Measurements from ENCODE around the gene TNFRSF1A.

DNA sequence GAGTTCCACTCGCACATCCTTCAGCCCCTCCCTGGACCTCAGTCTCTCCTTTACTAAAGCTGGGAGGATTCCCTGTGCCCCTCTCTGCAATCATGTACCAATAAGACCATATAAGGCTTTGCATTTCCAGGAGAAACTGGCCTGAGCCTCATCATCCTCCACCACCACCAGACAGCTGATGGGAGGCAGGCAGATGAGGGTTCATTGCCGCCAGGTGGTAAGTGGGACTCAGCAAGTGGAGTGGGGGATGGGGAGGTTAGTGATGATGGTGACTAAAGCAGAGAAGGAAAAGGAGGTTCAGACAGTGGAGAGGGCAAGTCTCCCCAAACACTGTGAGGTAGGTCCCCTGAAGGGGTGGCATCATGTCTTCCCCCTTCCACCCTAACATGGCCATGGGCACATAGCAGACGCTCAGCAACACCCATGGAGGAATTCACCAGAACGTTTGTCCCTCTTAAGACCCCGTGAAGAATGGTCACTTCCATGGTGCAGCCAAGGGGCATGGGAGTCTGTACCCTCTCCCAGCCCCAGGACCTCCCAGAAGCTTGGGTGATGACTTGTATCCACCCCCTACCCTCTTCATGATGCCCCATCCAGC lies 4.5 kb upstream of the TNFRSF1A start:
- TF ChIP-seq, protein P1, sequence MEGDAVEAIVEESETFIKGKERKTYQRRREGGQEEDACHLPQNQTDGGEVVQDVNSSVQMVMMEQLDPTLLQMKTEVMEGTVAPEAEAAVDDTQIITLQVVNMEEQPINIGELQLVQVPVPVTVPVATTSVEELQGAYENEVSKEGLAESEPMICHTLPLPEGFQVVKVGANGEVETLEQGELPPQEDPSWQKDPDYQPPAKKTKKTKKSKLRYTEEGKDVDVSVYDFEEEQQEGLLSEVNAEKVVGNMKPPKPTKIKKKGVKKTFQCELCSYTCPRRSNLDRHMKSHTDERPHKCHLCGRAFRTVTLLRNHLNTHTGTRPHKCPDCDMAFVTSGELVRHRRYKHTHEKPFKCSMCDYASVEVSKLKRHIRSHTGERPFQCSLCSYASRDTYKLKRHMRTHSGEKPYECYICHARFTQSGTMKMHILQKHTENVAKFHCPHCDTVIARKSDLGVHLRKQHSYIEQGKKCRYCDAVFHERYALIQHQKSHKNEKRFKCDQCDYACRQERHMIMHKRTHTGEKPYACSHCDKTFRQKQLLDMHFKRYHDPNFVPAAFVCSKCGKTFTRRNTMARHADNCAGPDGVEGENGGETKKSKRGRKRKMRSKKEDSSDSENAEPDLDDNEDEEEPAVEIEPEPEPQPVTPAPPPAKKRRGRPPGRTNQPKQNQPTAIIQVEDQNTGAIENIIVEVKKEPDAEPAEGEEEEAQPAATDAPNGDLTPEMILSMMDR (IDR thresholded peaks at IDR 0.05 in 8 of 11, conservative IDR thresholded peaks at IDR 0.05 in 3 of 11) = no peak
- TF ChIP-seq POLR2A (IDR thresholded peaks at IDR 0.05) = no peak

Data from spleen (tissue), 7 donors.